ENCODE data around the gene FLRT2.

Gene FLRT2

GRCh38 chr14:85517114-85517688, 12.7 kb upstream of the FLRT2 start:
- Histone ChIP-seq H3K36me3 (ENCODE audit: control insufficient read depth in 1 of 2, insufficient read depth in 2 of 2, low read length in 2 of 2) (no peaks in the 10 kb centered on the region), H3K27me3 (ENCODE audit: low read depth, low read length) (no peaks in the 10 kb centered on the region), H3K9me3 (ENCODE audit: control insufficient read depth in 1 of 2, low read length in 2 of 2) (no peaks in the 10 kb centered on the region), H3K27ac (ENCODE audit: low read length) (no peak overlapping the region), H3K4me1 (ENCODE audit: control insufficient read depth in 1 of 2, insufficient read depth in 2 of 2, low read length in 2 of 2) (no peaks in the 10 kb centered on the region), H3K4me3 (ENCODE audit: low read depth in 1 of 2, low read length in 2 of 2) (no peak overlapping the region)

DNA sequence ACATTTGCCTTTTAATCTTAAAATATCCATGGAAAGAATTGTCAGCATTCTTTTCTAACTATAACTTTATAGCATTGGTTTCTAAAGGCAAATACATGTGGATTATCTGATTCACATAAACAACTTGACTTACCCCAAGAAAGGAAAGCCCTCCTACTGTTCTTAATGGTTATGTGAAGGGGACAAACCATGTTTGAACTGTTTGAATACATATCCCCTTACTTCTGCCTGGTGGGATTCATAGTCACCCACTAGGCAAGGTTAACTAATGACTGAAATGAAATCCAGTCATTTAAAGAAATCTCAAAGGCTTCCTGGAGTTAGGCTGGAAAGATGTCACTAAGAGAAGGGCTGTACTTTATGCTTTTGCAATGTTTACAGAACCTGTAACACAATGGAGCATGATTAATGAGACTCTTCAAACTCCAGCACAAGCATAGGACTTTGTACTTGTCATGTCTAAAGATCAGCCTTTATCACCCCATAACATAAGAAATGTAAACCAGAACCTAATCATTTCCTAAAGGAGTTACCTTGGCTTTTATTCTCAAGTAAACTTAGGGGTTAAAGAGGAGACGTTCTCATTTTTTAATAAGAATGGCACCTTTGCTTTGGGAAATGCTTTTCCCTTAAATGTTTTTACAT, 10.2 kb upstream of the FLRT2 start:
- H3K4me3 ChIP-seq (ENCODE audit: low read depth in 1 of 2, low read length in 2 of 2) = no peak overlapping the region
- H3K9me3 ChIP-seq (ENCODE audit: control insufficient read depth in 1 of 2, low read length in 2 of 2) = no peaks in the 10 kb centered on the region
- no peak overlapping the region for H3K27ac ChIP-seq (ENCODE audit: low read length)
- no peaks in the 10 kb centered on the region for H3K4me1 ChIP-seq (ENCODE audit: control insufficient read depth in 1 of 2, insufficient read depth in 2 of 2, low read length in 2 of 2)
- H3K36me3 ChIP-seq (ENCODE audit: control insufficient read depth in 1 of 2, insufficient read depth in 2 of 2, low read length in 2 of 2) = no peaks in the 10 kb centered on the region
- no peaks in the 10 kb centered on the region for H3K27me3 ChIP-seq (ENCODE audit: low read depth, low read length)

GRCh38 chr14:85520581-85520980, 9.4 kb upstream of the FLRT2 start:
- Histone ChIP-seq H3K4me1 (ENCODE audit: control insufficient read depth in 1 of 2, insufficient read depth in 2 of 2, low read length in 2 of 2) (no peaks in the 10 kb centered on the region), H3K36me3 (ENCODE audit: control insufficient read depth in 1 of 2, insufficient read depth in 2 of 2, low read length in 2 of 2) (no peaks in the 10 kb centered on the region), H3K4me3 (ENCODE audit: low read depth in 1 of 2, low read length in 2 of 2) (no peak overlapping the region), H3K9me3 (ENCODE audit: control insufficient read depth in 1 of 2, low read length in 2 of 2) (no peaks in the 10 kb centered on the region), H3K27me3 (ENCODE audit: low read depth, low read length) (no peaks in the 10 kb centered on the region), H3K27ac (ENCODE audit: low read length) (no peak overlapping the region)

DNA sequence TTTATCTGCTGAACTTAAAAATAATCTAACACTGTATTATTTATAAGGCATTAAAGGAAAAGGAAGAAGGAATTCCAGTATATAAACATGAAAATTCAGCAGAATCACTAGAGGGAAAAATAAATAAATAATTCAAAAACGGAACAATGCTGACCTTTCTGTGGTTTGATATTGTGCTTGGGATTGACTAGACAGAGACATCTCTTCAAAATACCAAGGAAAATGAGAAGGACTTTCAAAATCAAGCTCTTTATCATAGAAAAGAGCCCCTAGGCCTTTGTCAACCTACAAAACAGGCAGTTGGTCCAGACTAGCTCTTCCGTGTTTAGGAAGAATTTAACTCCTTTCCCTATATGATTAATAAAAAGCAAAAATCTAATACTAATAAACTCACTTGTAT, 6.3 kb upstream of the FLRT2 start:
- no peak overlapping the region for H3K4me3 ChIP-seq (ENCODE audit: low read depth in 1 of 2, low read length in 2 of 2)
- no peaks in the 10 kb centered on the region for H3K36me3 ChIP-seq (ENCODE audit: control insufficient read depth in 1 of 2, insufficient read depth in 2 of 2, low read length in 2 of 2)

DNA sequence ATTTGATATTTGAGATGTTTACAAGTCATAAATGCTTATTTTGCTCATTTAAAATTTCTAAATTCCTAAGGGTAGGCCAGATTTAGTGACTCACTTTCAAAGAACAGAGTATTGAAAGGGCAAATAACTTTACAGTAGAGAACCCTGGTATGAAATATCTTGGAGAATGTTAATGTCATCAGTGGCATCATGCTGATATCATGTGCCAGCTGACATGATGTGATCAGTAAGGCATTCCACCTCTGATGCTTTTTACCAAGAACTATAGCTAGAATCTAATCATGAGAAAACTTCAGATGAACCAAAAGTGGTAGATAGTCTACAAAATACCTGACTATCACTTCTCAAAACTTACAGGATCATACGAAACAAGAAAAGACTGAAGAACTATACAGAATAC, 2.9 kb upstream of the FLRT2 start:
- Histone ChIP-seq H3K27ac (ENCODE audit: low read length) (peak overlapping the region; percentile 34), H3K36me3 (ENCODE audit: control insufficient read depth in 1 of 2, insufficient read depth in 2 of 2, low read length in 2 of 2) (no peaks in the 10 kb centered on the region), H3K9me3 (ENCODE audit: control insufficient read depth in 1 of 2, low read length in 2 of 2) (no peaks in the 10 kb centered on the region), H3K4me3 (ENCODE audit: low read depth in 1 of 2, low read length in 2 of 2) (no peak overlapping the region), H3K27me3 (ENCODE audit: low read depth, low read length) (peaks cover 28% of the 10 kb centered on the region), H3K4me1 (ENCODE audit: control insufficient read depth in 1 of 2, insufficient read depth in 2 of 2, low read length in 2 of 2) (peaks cover 0 to 28% of the 10 kb centered on the region in 2 donors)

More for the DNA sequence above, 6.3 kb upstream of the FLRT2 start:
- no peak overlapping the region for H3K27ac ChIP-seq (ENCODE audit: low read length)
- no peaks in the 10 kb centered on the region for H3K4me1 ChIP-seq (ENCODE audit: control insufficient read depth in 1 of 2, insufficient read depth in 2 of 2, low read length in 2 of 2)
- no peaks in the 10 kb centered on the region for H3K27me3 ChIP-seq (ENCODE audit: low read depth, low read length)
- H3K9me3 ChIP-seq (ENCODE audit: control insufficient read depth in 1 of 2, low read length in 2 of 2) = no peaks in the 10 kb centered on the region

- Histone ChIP-seq H3K27ac (ENCODE audit: low read length) (peak overlapping the region; percentile 34), H3K27me3 (ENCODE audit: low read depth, low read length) (peaks cover 34% of the 10 kb centered on the region), H3K36me3 (ENCODE audit: control insufficient read depth in 1 of 2, insufficient read depth in 2 of 2, low read length in 2 of 2) (no peaks in the 10 kb centered on the region), H3K4me3 (ENCODE audit: low read depth in 1 of 2, low read length in 2 of 2) (no peak overlapping the region), H3K4me1 (ENCODE audit: control insufficient read depth in 1 of 2, insufficient read depth in 2 of 2, low read length in 2 of 2) (peaks cover 0 to 34% of the 10 kb centered on the region in 2 donors), H3K9me3 (ENCODE audit: control insufficient read depth in 1 of 2, low read length in 2 of 2) (no peaks in the 10 kb centered on the region)
These were observed 2.4 kb upstream of the FLRT2 start for GRCh38 chr14:85527445-85528035.

DNA sequence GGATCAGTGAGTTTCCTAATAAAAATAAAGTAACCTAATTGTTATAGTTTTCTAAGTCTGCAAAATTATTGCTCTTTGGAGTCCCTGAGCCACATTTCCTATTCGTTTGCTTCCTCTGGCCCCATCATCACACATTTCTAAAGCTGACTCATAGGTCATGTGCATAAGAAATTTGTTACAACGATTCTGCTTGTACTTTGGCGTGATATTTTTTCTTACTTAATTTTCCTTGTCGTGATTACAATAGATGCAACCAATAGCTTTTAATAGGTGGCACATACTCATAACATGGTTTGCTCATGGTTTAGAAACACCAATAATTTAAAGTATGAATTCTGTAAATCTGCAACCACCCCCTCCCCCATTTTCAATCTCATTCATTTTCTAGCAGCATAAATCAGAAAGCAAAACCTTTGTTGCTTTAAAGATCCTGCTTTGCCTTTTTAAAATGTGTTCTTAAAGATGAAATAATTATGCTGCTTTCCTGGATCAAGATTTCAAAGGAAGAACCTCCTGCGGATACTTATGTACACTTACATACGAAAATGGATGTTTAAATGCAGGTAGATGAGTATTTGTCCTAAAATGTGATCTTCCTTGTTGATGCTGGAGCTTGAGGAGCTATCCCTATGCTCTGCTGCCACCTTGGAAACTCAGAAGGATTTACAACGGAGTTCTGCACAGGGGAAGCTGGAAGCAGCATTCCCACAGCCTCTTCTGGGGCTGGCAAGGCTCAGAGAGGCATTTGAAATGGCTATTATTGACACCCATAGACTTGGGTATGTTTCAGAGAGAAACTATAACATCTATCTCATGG, 1.7 kb upstream of the FLRT2 start:
- Histone ChIP-seq H3K4me3 (ENCODE audit: low read depth in 1 of 2, low read length in 2 of 2) (peak overlapping the region; percentile 58 to 69), H3K27ac (ENCODE audit: low read length) (peak overlapping the region; percentile 25), H3K9me3 (ENCODE audit: control insufficient read depth in 1 of 2, low read length in 2 of 2) (no peaks in the 10 kb centered on the region), H3K4me1 (ENCODE audit: control insufficient read depth in 1 of 2, insufficient read depth in 2 of 2, low read length in 2 of 2) (peaks cover 0 to 41% of the 10 kb centered on the region in 2 donors), H3K27me3 (ENCODE audit: low read depth, low read length) (peaks cover 39% of the 10 kb centered on the region), H3K36me3 (ENCODE audit: control insufficient read depth in 1 of 2, insufficient read depth in 2 of 2, low read length in 2 of 2) (no peaks in the 10 kb centered on the region)

GRCh38 chr14:85528897-85529631, 880 bp upstream of the FLRT2 start:
- Histone ChIP-seq H3K4me3 (ENCODE audit: low read depth in 1 of 2, low read length in 2 of 2) (peak overlapping the region; percentile 58 to 69), H3K27me3 (ENCODE audit: low read depth, low read length) (peaks cover 39% of the 10 kb centered on the region)

DNA sequence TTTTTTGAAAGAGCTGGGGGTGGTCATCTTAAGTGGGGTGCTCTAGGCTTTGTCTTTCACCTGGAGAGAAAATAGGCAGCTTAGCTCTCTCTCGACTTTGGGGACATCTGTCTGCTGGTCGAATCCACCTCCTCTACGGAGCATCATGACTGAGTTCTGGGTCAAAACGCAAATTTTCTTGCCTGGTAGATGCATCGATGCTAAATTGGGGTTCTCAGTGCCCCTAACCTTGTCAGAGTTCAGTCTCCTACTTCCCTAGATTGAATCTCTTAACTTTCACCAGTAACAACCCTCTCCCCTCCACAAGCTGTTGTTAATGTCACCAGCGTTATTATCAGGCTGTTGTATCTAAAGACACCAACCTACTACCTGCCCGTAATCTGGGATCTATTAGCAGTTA, 682 bp downstream of the FLRT2 start:
- H3K27me3 ChIP-seq (ENCODE audit: low read depth, low read length) = peaks cover 39% of the 10 kb centered on the region
- H3K4me1 ChIP-seq (ENCODE audit: control insufficient read depth in 1 of 2, insufficient read depth in 2 of 2, low read length in 2 of 2) = peaks cover 0 to 45% of the 10 kb centered on the region in 2 donors

More at GRCh38 chr14:85528897-85529631, 880 bp upstream of the FLRT2 start:
- Histone ChIP-seq H3K36me3 (ENCODE audit: control insufficient read depth in 1 of 2, insufficient read depth in 2 of 2, low read length in 2 of 2) (no peaks in the 10 kb centered on the region), H3K27ac (ENCODE audit: low read length) (peak overlapping the region; percentile 57), H3K4me1 (ENCODE audit: control insufficient read depth in 1 of 2, insufficient read depth in 2 of 2, low read length in 2 of 2) (peaks cover 0 to 45% of the 10 kb centered on the region in 2 donors), H3K9me3 (ENCODE audit: control insufficient read depth in 1 of 2, low read length in 2 of 2) (no peaks in the 10 kb centered on the region)

DNA sequence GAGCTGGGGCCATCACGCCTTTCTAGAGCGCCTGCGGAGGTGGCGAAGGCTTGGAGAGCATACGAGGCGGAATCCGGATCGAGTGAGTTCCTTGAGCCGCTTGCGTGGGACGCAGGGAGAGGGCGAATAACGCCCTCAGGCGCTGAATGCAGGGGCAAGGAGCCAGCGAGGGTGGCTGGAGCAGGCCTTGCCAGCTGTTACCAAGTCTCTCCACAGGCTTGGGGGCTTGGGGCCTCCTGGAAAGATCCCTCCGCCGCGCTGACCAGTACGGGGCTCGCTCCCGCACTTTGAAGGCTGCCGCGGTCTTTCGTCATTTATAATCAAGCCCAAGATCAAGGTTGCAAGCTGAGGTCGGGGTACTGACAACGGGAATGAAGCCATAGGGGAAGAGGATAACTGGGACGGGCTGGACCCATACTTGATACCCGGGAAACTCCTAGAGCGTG, 1.2 kb downstream of the FLRT2 start:
- peak overlapping the region; percentile 3 for H3K27ac ChIP-seq (ENCODE audit: low read length)
- no peaks in the 10 kb centered on the region for H3K9me3 ChIP-seq (ENCODE audit: control insufficient read depth in 1 of 2, low read length in 2 of 2)
- peak overlapping the region; percentile 58 to 69 for H3K4me3 ChIP-seq (ENCODE audit: low read depth in 1 of 2, low read length in 2 of 2)
- no peaks in the 10 kb centered on the region for H3K36me3 ChIP-seq (ENCODE audit: control insufficient read depth in 1 of 2, insufficient read depth in 2 of 2, low read length in 2 of 2)
- H3K4me1 ChIP-seq (ENCODE audit: control insufficient read depth in 1 of 2, insufficient read depth in 2 of 2, low read length in 2 of 2) = peaks cover 0 to 45% of the 10 kb centered on the region in 2 donors
- H3K27me3 ChIP-seq (ENCODE audit: low read depth, low read length) = peaks cover 39% of the 10 kb centered on the region

More for the DNA sequence above, 682 bp downstream of the FLRT2 start:
- Histone ChIP-seq H3K36me3 (ENCODE audit: control insufficient read depth in 1 of 2, insufficient read depth in 2 of 2, low read length in 2 of 2) (no peaks in the 10 kb centered on the region), H3K4me3 (ENCODE audit: low read depth in 1 of 2, low read length in 2 of 2) (peak overlapping the region; percentile 58 to 69), H3K27ac (ENCODE audit: low read length) (peak overlapping the region; percentile 3), H3K9me3 (ENCODE audit: control insufficient read depth in 1 of 2, low read length in 2 of 2) (no peaks in the 10 kb centered on the region)
